OCI-LY7 (cell line): ENCODE data around the gene SH2D3C. TPM values are rescaled to one million over a fixed set of nuclear protein-coding genes. Genes with fewer than 3 reads are reported as not detected.

ENCODE experiments used
- BruUV-seq: library from RNA; stranded (reverse); fragments of 400-500 nt; replicated peaks from 2 replicates; lab custom pipeline; 2021; lab: Mats Ljungman, UMichigan
- CTCF ChIA-PET: fragments of 300-600 bp; sonication (Branson Sonifier 250); formaldehyde crosslinking; loops from one replicate; lab custom pipeline; 2022; ENCODE audit warnings: antibody characterized with exemption; ENCODE audit not compliant: unreplicated experiment; lab: Charles Lee
- POLR2A ChIA-PET: fragments of 300-600 bp; sonication (Branson Sonifier 250); formaldehyde crosslinking; loops from one replicate; lab custom pipeline; 2022; ENCODE audit warnings: antibody characterized with exemption; lab: Charles Lee
- DNase-seq: peaks from one replicate; pipeline ENCODE4 v3.0.0-alpha.2; 2015; ENCODE audit warnings: low spot score
- H2AFZ ChIP-seq: fragments of 200-600 bp; sonication (generic), shearing (Covaris generic); 2 replicates; pipeline ENCODE4 v1.6.1; 2014; ENCODE audit warnings: mild to moderate bottlenecking, antibody characterized with exemption, low read length, moderate library complexity
- H3K27ac ChIP-seq: fragments of 200-600 bp; sonication (generic); 2 replicates; pipeline ENCODE4 v1.5.1; 2014; ENCODE audit warnings: mixed run types, low read depth, mild to moderate bottlenecking, moderate library complexity, low read length, inconsistent platforms; ENCODE audit not compliant: poor library complexity, severe bottlenecking
- H3K36me3 ChIP-seq: fragments of 200-600 bp; sonication (generic); 2 replicates; pipeline ENCODE4 v1.6.1; 2014; ENCODE audit warnings: mild to moderate bottlenecking, antibody characterized with exemption, low read length, moderate library complexity, mixed read lengths; ENCODE audit not compliant: insufficient read depth
- H3K4me1 ChIP-seq: fragments of 200-600 bp; sonication (generic); 2 replicates; pipeline ENCODE4 v1.5.1; 2014; ENCODE audit warnings: mild to moderate bottlenecking, low read length; ENCODE audit not compliant: insufficient read depth, poor library complexity, severe bottlenecking
- H3K4me2 ChIP-seq: fragments of 200-600 bp; sonication (generic); 2 replicates; pipeline ENCODE4 v1.6.1; 2014; ENCODE audit warnings: mild to moderate bottlenecking, low read length
- H3K4me3 ChIP-seq: fragments of 200-600 bp; sonication (generic); 2 replicates; pipeline ENCODE4 v1.5.1; 2014; ENCODE audit warnings: mild to moderate bottlenecking, low read depth, low read length; ENCODE audit not compliant: poor library complexity, severe bottlenecking
- H3K79me2 ChIP-seq: fragments of 200-600 bp; sonication (generic); 2 replicates; pipeline ENCODE4 v1.6.1; 2016; ENCODE audit warnings: low read depth, mild to moderate bottlenecking, low read length, moderate library complexity, mixed read lengths; ENCODE audit not compliant: insufficient read depth
- H3K9me2 ChIP-seq: fragments of 200-600 bp; sonication (generic); 2 replicates; pipeline ENCODE4 v1.6.1; 2016; ENCODE audit warnings: mild to moderate bottlenecking, low read length, mixed read lengths; ENCODE audit not compliant: insufficient read depth
- H3K9me3 ChIP-seq: fragments of 200-600 bp; sonication (generic); 2 replicates; pipeline ENCODE4 v1.6.1; 2014; ENCODE audit warnings: mild to moderate bottlenecking, mixed run types, low read length, mixed read lengths
- H4K20me1 ChIP-seq: fragments of 200-600 bp; sonication (generic); 2 replicates; pipeline ENCODE4 v1.6.1; 2014; ENCODE audit warnings: mild to moderate bottlenecking, antibody characterized with exemption, low read length, moderate library complexity, mixed read lengths; ENCODE audit not compliant: insufficient read depth
- CTCF ChIP-seq: fragments of 200-600 bp; sonication (generic); conservative IDR thresholded peaks from 2 replicates; pipeline ENCODE4 v1.5.1; 2014; ENCODE audit warnings: mild to moderate bottlenecking, antibody characterized with exemption, low read length, moderate library complexity, mixed read lengths
- EZH2phosphoT487 ChIP-seq: fragments of 200-600 bp; sonication (generic); IDR thresholded peaks from 2 replicates; pipeline ENCODE4 v1.6.1; 2018; ENCODE audit warnings: low read depth, borderline replicate concordance, mild to moderate bottlenecking, mixed run types, antibody characterized with exemption, low read length, moderate library complexity, mixed read lengths
- intact Hi-C: fragments of 100-400 bp; cut with micrococcal nuclease; formaldehyde crosslinking; loops from one replicate; pipeline ENCODE4 v1.10.0; 2022; ENCODE audit not compliant: unreplicated experiment
- total RNA-seq, 2 experiments: library from RNA; depleted of rRNA in 1 of 2; stranded (reverse); fragments of >200 nt in 1 of 2; shearing (Covaris generic) in 1 of 2; gene quantifications; 2 replicates each; pipeline ENCODE4 v1.2.3, GENCODE V29; 2014 to 2022

The SH2D3C gene
- total RNA-seq, 2 experiments from 2014 or later: 40.0 to 45.7 TPM

DNA sequence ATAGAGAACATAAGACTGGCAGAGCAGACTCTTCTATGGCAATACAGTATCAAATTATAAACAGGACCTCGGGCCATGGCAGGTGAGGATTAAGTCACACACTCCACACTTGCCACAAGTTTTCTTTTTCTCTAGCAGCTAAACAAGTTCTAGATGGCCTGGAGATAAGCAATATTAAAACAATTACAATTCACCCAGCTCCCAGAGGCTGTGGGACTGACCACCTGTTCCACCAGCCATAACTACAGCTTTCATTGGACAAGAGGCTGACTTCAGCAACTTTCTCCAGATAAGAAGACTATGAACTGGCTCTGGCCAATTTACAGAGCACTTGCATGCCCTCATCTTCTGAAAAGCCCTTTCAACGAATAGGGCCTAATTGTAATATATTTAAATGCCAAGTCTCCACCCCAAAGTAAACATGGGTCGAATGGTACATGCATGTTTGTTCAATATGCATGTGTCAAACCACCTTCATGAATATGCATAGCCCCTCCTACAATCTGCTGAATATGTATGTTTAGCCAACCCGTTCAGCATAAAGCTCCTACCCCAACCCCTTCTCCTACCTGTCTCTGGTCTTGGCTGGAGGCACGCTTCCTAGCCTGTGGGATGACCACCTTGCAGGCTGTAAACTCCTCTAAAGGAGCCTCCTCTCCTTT is 77.7 kb downstream of the SH2D3C start:
- Histone ChIP-seq H3K4me1 (no peaks in the 10 kb centered on the region), H3K79me2 (no peaks in the 10 kb centered on the region), H3K4me2 (no peak overlapping the region), H3K4me3 (no peak overlapping the region), H3K36me3 (no peaks in the 10 kb centered on the region), H2AFZ (no peak overlapping the region), H4K20me1 (no peaks in the 10 kb centered on the region), H3K9me2 (no peaks in the 10 kb centered on the region), H3K9me3 (no peaks in the 10 kb centered on the region), H3K27ac (no peak overlapping the region)
- ChIA-PET POLR2A (no interaction called here), CTCF (no interaction called here)
- no TSS peak for BruUV-seq
- intact Hi-C loops: no loop called here
- no peak for TF ChIP-seq EZH2phosphoT487
- TF ChIP-seq CTCF: no peak
- DNase-seq: no peak

DNA sequence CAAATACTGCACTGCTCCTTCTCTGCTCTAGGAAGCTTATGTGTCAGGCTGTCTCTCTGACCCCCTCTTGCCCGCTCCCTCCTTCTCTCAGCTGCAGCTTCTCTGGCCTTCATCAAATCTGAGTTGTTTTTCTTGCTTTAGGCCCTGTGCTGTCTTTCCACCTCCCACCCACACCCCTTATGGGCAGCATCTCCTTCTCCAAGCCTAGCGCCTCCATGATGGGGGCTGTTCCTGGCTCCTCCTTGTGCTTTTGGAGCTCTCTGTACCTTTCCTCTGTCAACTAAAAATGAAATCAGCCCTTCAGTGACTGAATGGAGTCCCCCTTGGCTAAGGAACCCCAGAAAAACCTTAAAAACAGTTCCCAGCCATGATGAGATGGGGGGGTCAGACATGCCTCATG is 78.3 kb downstream of the SH2D3C start:
- Histone ChIP-seq H3K4me2 (no peak overlapping the region), H3K4me3 (no peak overlapping the region), H3K4me1 (no peaks in the 10 kb centered on the region), H3K9me2 (no peaks in the 10 kb centered on the region), H2AFZ (peak overlapping the region; percentile 83; the same call in 1 of the 2 replicates), H4K20me1 (no peaks in the 10 kb centered on the region), H3K9me3 (no peaks in the 10 kb centered on the region), H3K27ac (no peak overlapping the region), H3K36me3 (no peaks in the 10 kb centered on the region), H3K79me2 (no peaks in the 10 kb centered on the region)
- BruUV-seq: no TSS peak
- TF ChIP-seq EZH2phosphoT487 (no peak), CTCF (no peak)
- intact Hi-C loops: no loop called here
- POLR2A ChIA-PET: no interaction called here
- no peak for DNase-seq
- CTCF ChIA-PET: no interaction called here

DNA sequence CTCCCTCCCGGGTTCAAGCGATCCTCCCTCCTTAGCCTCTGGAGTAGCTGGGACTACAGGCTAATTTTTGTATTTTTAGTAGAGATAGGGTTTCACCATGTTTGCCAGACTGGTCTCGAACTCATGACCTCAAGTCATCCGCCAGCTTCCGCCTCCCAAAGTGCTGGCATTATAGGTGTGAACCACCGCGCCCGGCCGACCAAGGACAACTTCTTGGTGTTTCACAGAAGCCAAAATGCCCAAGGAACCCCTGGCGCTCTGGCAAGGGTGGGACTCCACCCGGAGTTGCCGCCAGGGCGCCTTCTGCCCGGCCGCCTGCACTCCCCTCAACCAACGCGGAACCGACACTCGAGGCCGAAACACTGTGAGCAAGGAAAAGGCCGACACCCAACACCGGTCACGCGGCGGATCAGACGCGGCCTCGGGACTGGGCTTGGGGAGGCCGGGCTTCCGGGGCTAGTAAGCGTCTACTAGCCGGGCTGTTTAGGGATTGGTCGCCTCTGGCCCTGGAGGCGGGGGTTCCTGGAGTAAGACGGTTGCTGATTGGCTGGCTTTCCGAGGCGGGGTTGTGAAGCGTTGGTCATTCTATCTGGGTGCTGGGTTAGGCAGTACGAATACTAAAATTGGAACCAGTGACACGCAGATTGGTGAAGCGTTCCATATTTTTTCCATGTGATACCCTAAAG is 79.3 kb downstream of the SH2D3C start:
- no TSS peak for BruUV-seq
- Histone ChIP-seq H3K4me2 (peak overlapping the region; percentile 55), H3K79me2 (no peaks in the 10 kb centered on the region), H3K4me3 (peak overlapping the region; percentile 56), H3K4me1 (no peaks in the 10 kb centered on the region), H2AFZ (peak overlapping the region; percentile 83; the same call in 1 of the 2 replicates), H3K36me3 (no peaks in the 10 kb centered on the region), H3K9me2 (no peaks in the 10 kb centered on the region), H3K27ac (no peak overlapping the region), H3K9me3 (no peaks in the 10 kb centered on the region), H4K20me1 (no peaks in the 10 kb centered on the region)
- peak; percentile 89 for DNase-seq
- intact Hi-C loops: no loop called here
- ChIA-PET POLR2A (no interaction called here), CTCF (no interaction called here)
- TF ChIP-seq CTCF (no peak), EZH2phosphoT487 (no peak)
